K562 (cell line): ENCODE results near the gene ANTKMT. TPM values are rescaled to one million over a fixed set of nuclear protein-coding genes. Genes with fewer than 3 reads are reported as not detected.

ENCODE experiments used
- CBFA2T2 ChIP-seq: fragments of 450-650 bp; conservative IDR thresholded peaks from 2 replicates; pipeline ENCODE4 v1.6.1; 2017; ENCODE audit warnings: mild to moderate bottlenecking
- CBX3 ChIP-seq, 2 experiments: IDR thresholded peaks; 1 replicate in 1 of 2; 2 replicates in 1 of 2; pipeline ENCODE4 v1.6.1; 2012; ENCODE audit warnings: inconsistent platforms in 2 of 2, low read length in 2 of 2, borderline replicate concordance in 1 of 2, control low read depth in 1 of 2
- CEBPG ChIP-seq, 3 experiments: fragments of 200-800 bp in 1 of 3; sonication (Bioruptor generic) in 1 of 3; sonication (generic) in 1 of 3; formaldehyde crosslinking in 1 of 3; IDR thresholded peaks in 2 of 3; conservative IDR thresholded peaks in 1 of 3; 2 replicates each; pipeline versions ENCODE4 v1.6.1 to v1.8.0; 2016 to 2022; ENCODE audit warnings: missing compliant biosample characterization in 2 of 3, missing genetic modification characterization in 2 of 3, mild to moderate bottlenecking in 1 of 3, missing genetic modification reagents in 1 of 3
- ETV6 ChIP-seq, 3 experiments: fragments of 150-350 bp in 1 of 3; sonication (generic) in 1 of 3; formaldehyde crosslinking in 1 of 3; IDR thresholded peaks; 2 replicates each; pipeline versions ENCODE4 v1.6.1 to v1.8.0; 2014 to 2022; ENCODE audit warnings: borderline replicate concordance in 2 of 3, low read depth in 2 of 3, antibody characterized with exemption in 1 of 3, low read length in 1 of 3, mild to moderate bottlenecking in 1 of 3, missing genetic modification reagents in 1 of 3
- FOXM1 ChIP-seq, 2 experiments: fragments of 450-650 bp in 1 of 2; sonication (generic) in 1 of 2; formaldehyde crosslinking in 1 of 2; IDR thresholded peaks; 2 replicates each; pipeline versions ENCODE4 v1.6.1 to v1.9.0; 2017 to 2022; ENCODE audit warnings: low read depth in 2 of 2, mild to moderate bottlenecking in 2 of 2, missing genetic modification reagents in 1 of 2, moderate library complexity in 1 of 2
- MYBL2 ChIP-seq, 2 experiments: fragments of 450-650 bp in 1 of 2; sonication (generic) in 1 of 2; formaldehyde crosslinking in 1 of 2; IDR thresholded peaks; 2 replicates each; pipeline versions ENCODE4 v1.6.1 to v1.8.1; 2017 to 2022; ENCODE audit warnings: borderline replicate concordance in 1 of 2, inconsistent platforms in 1 of 2, low read depth in 1 of 2, mild to moderate bottlenecking in 1 of 2, missing genetic modification reagents in 1 of 2, moderate library complexity in 1 of 2
- PML ChIP-seq: IDR thresholded peaks from 2 replicates; pipeline ENCODE4 v1.6.1; 2012; ENCODE audit warnings: low read length, inconsistent platforms
- POLR2G ChIP-seq: fragments of 200-400 bp; formaldehyde crosslinking; IDR thresholded peaks from 2 replicates; pipeline ENCODE4 v1.6.1; 2017; ENCODE audit warnings: low read depth, mild to moderate bottlenecking, antibody characterized with exemption, low read length, moderate library complexity
- SP2 ChIP-seq: IDR thresholded peaks from 2 replicates; pipeline ENCODE4 v1.6.1; 2011; ENCODE audit warnings: mild to moderate bottlenecking, low read depth, low read length, moderate library complexity; ENCODE audit not compliant: poor library complexity, severe bottlenecking; ENCODE audit errors: extremely low read depth
- TCF3 ChIP-seq: sonication (generic); formaldehyde crosslinking; IDR thresholded peaks from 2 replicates; pipeline ENCODE4 v1.4.0; 2020; ENCODE audit warnings: mild to moderate bottlenecking, missing genetic modification reagents
- UBTF ChIP-seq, 2 experiments: IDR thresholded peaks; 2 replicates each; pipeline ENCODE4 v1.6.1; 2012; ENCODE audit warnings: improper control_type of control experiment in 2 of 2, low read depth in 2 of 2, low read length in 2 of 2, borderline replicate concordance in 1 of 2
- ZBTB1 ChIP-seq: sonication (generic); formaldehyde crosslinking; IDR thresholded peaks from 2 replicates; pipeline ENCODE4 v1.8.1; 2023; ENCODE audit warnings: missing genetic modification reagents, low read depth, mild to moderate bottlenecking, borderline replicate concordance
- ZBTB5 ChIP-seq: fragments of 450-650 bp; IDR thresholded peaks from 2 replicates; pipeline ENCODE4 v1.6.1; 2017; ENCODE audit warnings: antibody characterized with exemption
- ZNF232 ChIP-seq: sonication (generic); formaldehyde crosslinking; IDR thresholded peaks from 2 replicates; pipeline ENCODE4 v1.8.0; 2022; ENCODE audit warnings: mild to moderate bottlenecking, missing genetic modification reagents
- ZNF586 ChIP-seq: fragments of 450-650 bp; formaldehyde crosslinking; conservative IDR thresholded peaks from 2 replicates; pipeline ENCODE4 v1.4.0; 2020; ENCODE audit warnings: mild to moderate bottlenecking, moderate library complexity
- polyA plus RNA-seq, 8 experiments: library from polyadenylated mRNA; depleted of rRNA in 4 of 8; stranded (reverse) in 5 of 8; unstranded in 3 of 8; fragments of >200 nt; fragmentation: Nextera tagmentation in 2 of 8; fragmentation: Illumina TruSeq in 1 of 8; extraction: Ambion mirVana in 2 of 8; extraction: Trizol in 1 of 8; gene quantifications; 2 replicates each; pipeline versions ENCODE4 v1.2.1 to v1.2.3, GENCODE V29; 2011 to 2014; ENCODE audit warnings: inconsistent platforms in 1 of 8, missing spikeins in 1 of 8
- total RNA-seq, 7 experiments: library from RNA; depleted of rRNA in 6 of 7; stranded (reverse); fragments of >200 nt in 6 of 7; fragmentation: Illumina TruSeq in 2 of 7; extraction: Trizol in 2 of 7; gene quantifications; 2 replicates each; pipeline versions ENCODE4 v1.2.1 to v1.2.3, GENCODE V29; 2011 to 2021; ENCODE audit warnings: low replicate concordance in 1 of 7
- TF ChIP-seq, protein P1 (sequence below): sonication (generic); formaldehyde crosslinking; IDR thresholded peaks from 2 replicates; pipeline ENCODE4 v1.8.0; 2022; ENCODE audit warnings: missing genetic modification reagents, mild to moderate bottlenecking, moderate library complexity, borderline replicate concordance

The ANTKMT gene
- total and polyA plus RNA-seq, 9 of the 15 experiments (the other 6 are each of a cell fraction or from before 2014, with no cell fraction given): 0.58 to 217 (median 19.1) TPM

DNA sequence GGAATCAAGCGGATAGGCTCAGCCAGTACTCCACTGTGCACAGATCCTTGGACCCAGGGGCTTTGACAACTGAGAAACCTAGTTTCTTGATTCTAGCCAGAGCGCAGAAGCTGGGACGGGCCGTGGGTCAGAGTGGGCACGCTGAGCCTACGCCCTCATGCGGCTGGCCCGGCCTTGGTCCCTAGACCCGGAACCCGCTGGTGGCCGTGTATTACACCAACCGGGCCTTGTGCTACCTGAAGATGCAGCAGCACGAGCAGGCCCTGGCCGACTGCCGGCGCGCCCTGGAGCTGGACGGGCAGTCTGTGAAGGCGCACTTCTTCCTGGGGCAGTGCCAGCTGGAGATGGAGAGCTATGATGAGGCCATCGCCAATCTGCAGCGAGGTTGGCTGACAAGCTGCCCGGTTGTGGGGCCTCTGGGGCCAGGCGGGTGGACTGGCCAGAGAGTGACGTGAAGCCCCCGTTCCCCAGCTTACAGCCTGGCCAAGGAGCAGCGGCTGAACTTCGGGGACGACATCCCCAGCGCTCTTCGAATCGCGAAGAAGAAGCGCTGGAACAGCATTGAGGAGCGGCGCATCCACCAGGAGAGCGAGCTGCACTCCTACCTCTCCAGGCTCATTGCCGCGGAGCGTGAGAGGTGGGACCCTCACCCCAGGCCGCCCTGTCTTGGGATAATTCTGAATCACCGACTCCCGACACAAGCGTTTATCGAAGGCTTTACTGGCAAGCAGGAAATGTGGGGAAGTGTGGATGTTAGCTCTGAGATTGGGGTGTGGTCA, 39.8 kb upstream of the ANTKMT start (continued):
- TF ChIP-seq CEBPG (CRISPR knock-in tag; IDR thresholded peaks at IDR 0.05) (peak; percentile 16; the same call in 1 of the 2 replicates), CEBPG (tag; conservative IDR thresholded peaks at IDR 0.05 in 1 of 2, IDR thresholded peaks at IDR 0.05 in 1 of 2) (no peak), ZNF586 (CRISPR knock-in tag) (no peak), ZNF232 (no peak), SP2 (no peak), FOXM1 (IDR thresholded peaks at IDR 0.05; ENCODE audit: low read depth) (no peak), FOXM1 (CRISPR knock-in tag; IDR thresholded peaks at IDR 0.05; ENCODE audit: low read depth) (0 out of 2 replicates have a peak, but pooled peaks have one; percentile 44), ZBTB1 (CRISPR knock-in tag) (no peak), MYBL2 (IDR thresholded peaks at IDR 0.05; ENCODE audit: low read depth) (no peak), MYBL2 (CRISPR knock-in tag; IDR thresholded peaks at IDR 0.05; ENCODE audit: borderline replicate concordance) (no peak), UBTF (IDR thresholded peaks at IDR 0.05; ENCODE audit: borderline replicate concordance in 1 of 2, low read depth in 2 of 2, low read length in 2 of 2) (peak in 1 of 2 experiments; percentile 31; a peak in 1 of 4 replicates), POLR2G (peak; percentile 63; the same call in 1 of the 2 replicates), TCF3 (peak; percentile 34; the same call in 1 of the 2 replicates), PML (0 out of 2 replicates have a peak, but pooled peaks have one; percentile 7), CBX3 (IDR thresholded peaks at IDR 0.05; ENCODE audit: borderline replicate concordance in 1 of 2, low read length in 2 of 2) (no peak), CBFA2T2 (no peak), ETV6 (IDR thresholded peaks at IDR 0.05; ENCODE audit: borderline replicate concordance in 1 of 2, low read depth in 2 of 2, low read length in 1 of 2) (no peak), ETV6 (CRISPR knock-in tag; IDR thresholded peaks at IDR 0.05; ENCODE audit: borderline replicate concordance) (no peak), ZBTB5 (no peak)
- TF ChIP-seq, protein P1, sequence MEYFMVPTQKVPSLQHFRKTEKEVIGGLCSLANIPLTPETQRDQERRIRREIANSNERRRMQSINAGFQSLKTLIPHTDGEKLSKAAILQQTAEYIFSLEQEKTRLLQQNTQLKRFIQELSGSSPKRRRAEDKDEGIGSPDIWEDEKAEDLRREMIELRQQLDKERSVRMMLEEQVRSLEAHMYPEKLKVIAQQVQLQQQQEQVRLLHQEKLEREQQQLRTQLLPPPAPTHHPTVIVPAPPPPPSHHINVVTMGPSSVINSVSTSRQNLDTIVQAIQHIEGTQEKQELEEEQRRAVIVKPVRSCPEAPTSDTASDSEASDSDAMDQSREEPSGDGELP (CRISPR knock-in tag): peak; percentile 17; the same call in 1 of the 2 replicates
